Left lung (tissue), 10 donors: ENCODE measurements around the gene NOTCH1. TPM values are rescaled to one million over a fixed set of nuclear protein-coding genes. Genes with fewer than 3 reads are reported as not detected.
A peak's percentile ranks its signal among the peaks of the same experiment; 100 is the strongest.

Experiments used
- ATAC-seq: fragments of 200-7000 bp; cut with Tn5 transposase; one replicate; pipeline ENCODE4 v1.9.1; 2020; ENCODE audit warnings: moderate library complexity
- DNase-seq, 4 donors: peaks; one replicate each; pipeline ENCODE4 v3.0.0-alpha.2; 2013 to 2020
- H3K27ac ChIP-seq, 2 donors: fragments of 200-600 bp; sonication (generic) in 1 of 2; one replicate each; pipeline versions ENCODE4 v1.5.0 to v1.8.0; 2020 to 2021
- H3K27me3 ChIP-seq, 2 donors: fragments of 200-600 bp; sonication (generic) in 1 of 2; one replicate each; pipeline versions ENCODE4 v1.5.0 to v1.8.0; 2020 to 2021
- H3K36me3 ChIP-seq, 2 donors: fragments of 200-600 bp; sonication (generic) in 1 of 2; one replicate each; pipeline versions ENCODE4 v1.5.0 to v1.8.0; 2020 to 2021
- H3K4me1 ChIP-seq, 2 donors: fragments of 200-600 bp; one replicate each; pipeline ENCODE4 v1.8.0; 2021
- H3K4me3 ChIP-seq, 2 donors: fragments of 200-600 bp; sonication (generic) in 1 of 2; one replicate each; pipeline versions ENCODE4 v1.5.0 to v1.8.0; 2020 to 2021; ENCODE audit warnings: mild to moderate bottlenecking in 1 of 2
- H3K9me3 ChIP-seq, 2 donors: fragments of 200-600 bp; sonication (generic) in 1 of 2; one replicate each; pipeline versions ENCODE4 v1.5.0 to v1.8.0; 2020 to 2021
- CTCF ChIP-seq, 2 donors: fragments of 200-600 bp; sonication (generic) in 1 of 2; IDR thresholded peaks; one replicate each; pipeline versions ENCODE4 v1.5.0 to v1.8.0; 2021; ENCODE audit warnings: antibody characterized with exemption in 2 of 2
- intact Hi-C, 2 donors: fragments of 100-400 bp; cut with DNase I; formaldehyde crosslinking; loops; one replicate each; pipeline versions ENCODE4 v1.11.2 to v1.14.2; 2022
- polyA plus RNA-seq, 6 donors: library from polyadenylated mRNA; unstranded; fragments of 120-200 nt; gene quantifications; one replicate each; pipeline ENCODE4 v1.2.1, GENCODE V29; 2013; ENCODE audit not compliant: insufficient read length in 6 of 6
- total RNA-seq, 2 donors: library from RNA; stranded (reverse); fragmentation: NEBNext Ultra II Directional; extraction: Animal tissue kit (Norgen Biotek cat#: 25700); gene quantifications; one replicate each; pipeline ENCODE4 v1.2.1, GENCODE V29; 2021
- donor health status: DM: no; HTN: yes; CAD: no.
- donor health status: DM: no; HTN: no; CAD: no.

Gene NOTCH1
- total and polyA plus RNA-seq, 8 donors, result 21.7 to 102 (median 33.7) TPM

DNA sequence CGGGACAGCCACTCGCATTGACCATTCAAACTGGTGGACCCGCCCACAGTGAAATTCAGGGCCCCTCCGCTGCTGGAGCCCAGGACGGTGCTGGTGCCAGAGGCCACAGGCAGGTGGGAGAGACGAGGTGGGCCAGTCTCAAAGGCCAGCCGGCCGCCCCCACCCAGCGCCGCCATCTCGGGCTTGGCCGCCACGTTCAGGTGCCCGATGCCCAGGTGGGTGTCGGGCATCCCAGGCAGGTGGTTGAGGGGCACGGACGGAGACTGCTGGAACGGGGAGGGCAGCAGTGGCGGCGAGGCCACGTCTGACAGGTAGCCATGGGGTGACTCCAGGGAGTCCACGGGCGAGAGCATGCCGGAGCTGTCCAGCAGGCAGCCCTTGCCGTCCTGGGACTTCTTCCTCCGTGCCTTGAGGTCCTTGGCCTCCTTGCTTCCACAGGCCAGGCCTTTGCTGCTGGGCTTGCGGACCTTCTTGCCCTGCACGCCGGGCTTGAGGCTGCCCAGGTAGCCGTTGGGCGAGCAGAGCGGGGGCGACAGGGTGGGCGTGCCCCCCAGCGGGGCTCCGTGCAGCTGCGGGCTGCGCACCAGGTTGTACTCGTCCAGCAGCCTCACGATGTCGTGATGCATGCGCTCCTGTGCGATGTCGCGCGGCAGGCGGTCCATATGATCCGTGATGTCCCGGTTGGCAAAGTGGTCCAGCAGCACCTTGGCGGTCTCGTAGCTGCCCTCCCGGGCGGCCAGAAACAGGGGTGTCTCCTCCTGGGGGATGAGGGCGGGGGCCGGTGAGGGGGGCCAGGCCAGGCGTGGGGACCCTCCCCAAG lies 48.8 kb downstream of the NOTCH1 start:
- no peak overlapping the region for H3K4me3 ChIP-seq
- no peaks in the 10 kb centered on the region for H3K27me3 ChIP-seq
- no peak overlapping the region for H3K27ac ChIP-seq
- H3K9me3 ChIP-seq, result no peaks in the 10 kb centered on the region
- intact Hi-C loops, result no loop called here
- no peak for DNase-seq
- no peak for TF ChIP-seq CTCF (IDR thresholded peaks at IDR 0.05)
- H3K36me3 ChIP-seq, result peaks cover 0 to 83% of the 10 kb centered on the region in 2 donors
- ATAC-seq, result no peak
- H3K4me1 ChIP-seq, result no peaks in the 10 kb centered on the region

DNA sequence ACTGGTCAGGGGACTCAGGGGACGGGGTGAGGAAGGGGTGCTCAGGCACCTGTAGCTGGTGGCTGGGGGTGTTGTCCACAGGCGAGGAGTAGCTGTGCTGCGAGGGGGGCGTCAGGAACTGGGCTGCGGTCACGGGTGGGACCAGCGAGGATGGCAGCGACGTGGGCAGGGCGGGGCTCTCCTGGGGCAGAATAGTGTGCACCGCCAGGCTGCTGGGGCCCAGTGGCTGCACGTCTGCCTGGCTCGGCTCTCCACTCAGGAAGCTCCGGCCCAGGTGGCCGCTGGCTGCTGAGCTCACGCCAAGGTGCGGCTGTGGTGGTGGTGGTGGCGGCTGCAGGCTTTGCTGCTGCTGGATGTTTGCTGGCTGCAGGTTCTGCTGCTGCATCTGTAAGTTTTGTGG lies 49.7 kb downstream of the NOTCH1 start:
- H3K4me1 ChIP-seq, result no peaks in the 10 kb centered on the region
- no peak overlapping the region for H3K4me3 ChIP-seq
- intact Hi-C loops, result no loop called here
- no peaks in the 10 kb centered on the region for H3K27me3 ChIP-seq
- DNase-seq (no peak), ATAC-seq (peak; percentile 7)
- TF ChIP-seq CTCF (IDR thresholded peaks at IDR 0.05), result no peak
- H3K27ac ChIP-seq, result no peak overlapping the region
- peaks cover 0 to 75% of the 10 kb centered on the region in 2 donors for H3K36me3 ChIP-seq
- H3K9me3 ChIP-seq, result no peaks in the 10 kb centered on the region

DNA sequence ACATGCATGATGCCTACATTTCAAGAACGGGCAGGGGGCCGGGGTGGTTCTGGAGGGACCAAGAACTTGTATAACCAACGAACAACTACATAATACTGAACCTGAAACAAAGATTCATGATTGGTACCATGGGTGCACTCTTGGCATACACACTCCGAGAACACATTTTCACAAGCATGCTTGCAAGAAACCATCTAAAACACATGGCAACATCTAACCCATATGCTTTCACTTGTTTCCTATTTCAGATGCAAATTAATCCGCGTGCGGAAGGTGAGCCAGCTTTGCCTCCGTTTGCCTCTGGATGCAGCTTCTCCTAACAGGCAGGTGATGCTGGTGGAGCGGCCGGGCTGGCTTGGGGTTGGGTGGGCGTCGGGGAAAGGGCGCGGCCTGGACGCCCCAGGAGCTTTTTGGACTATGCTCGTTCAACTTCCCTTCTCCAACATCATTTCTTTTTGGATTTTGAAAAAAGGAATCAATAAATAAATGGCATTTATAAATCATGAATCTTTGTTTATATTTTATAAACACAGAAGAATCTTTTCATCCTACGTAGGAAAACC lies 50.5 kb downstream of the NOTCH1 start:
- H3K27me3 ChIP-seq, result no peaks in the 10 kb centered on the region
- no peak for TF ChIP-seq CTCF (IDR thresholded peaks at IDR 0.05)
- no peak overlapping the region for H3K4me3 ChIP-seq
- no peaks in the 10 kb centered on the region for H3K9me3 ChIP-seq
- H3K4me1 ChIP-seq, result no peaks in the 10 kb centered on the region
- ATAC-seq, result no peak
- no peak overlapping the region for H3K27ac ChIP-seq
- DNase-seq, result no peak
- H3K36me3 ChIP-seq, result peaks cover 0 to 67% of the 10 kb centered on the region in 2 donors
- intact Hi-C loops, result no loop called here

DNA sequence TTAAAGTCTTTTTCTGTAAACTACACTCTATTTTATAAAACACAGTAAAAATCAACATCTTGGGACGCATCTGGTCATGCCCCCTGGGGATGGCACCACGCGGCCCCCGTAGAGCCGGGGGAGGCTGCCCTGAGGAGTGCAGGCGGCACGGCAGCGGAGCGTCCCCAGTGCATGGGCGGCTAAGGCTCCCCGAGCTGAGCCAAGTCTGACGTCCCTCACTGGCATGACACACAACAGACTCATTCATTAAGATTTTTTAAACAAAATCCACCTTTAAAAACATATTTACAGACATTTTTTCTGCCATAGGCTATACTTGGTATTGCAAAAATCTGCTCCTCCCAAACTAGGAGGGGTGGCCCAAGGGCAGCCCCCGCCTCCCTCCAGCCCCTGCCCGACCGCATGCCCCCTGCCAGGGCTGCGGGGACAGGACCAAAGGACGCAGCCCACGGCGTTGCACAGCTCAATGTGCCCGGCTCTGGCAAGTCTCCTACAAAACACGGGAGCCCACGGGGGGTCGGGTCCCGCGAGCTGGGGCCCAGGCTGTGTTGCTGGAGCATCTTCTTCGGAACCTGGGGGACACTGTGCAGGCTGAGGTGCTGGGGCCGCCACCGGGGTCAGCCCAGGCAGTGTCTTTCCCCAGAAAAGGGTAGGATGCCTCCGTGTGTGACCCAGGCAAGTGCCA lies 51.2 kb downstream of the NOTCH1 start:
- H3K4me3 ChIP-seq, result no peak overlapping the region
- no peaks in the 10 kb centered on the region for H3K9me3 ChIP-seq
- intact Hi-C loops, result no loop called here
- H3K27ac ChIP-seq, result no peak overlapping the region
- no peak for ATAC-seq
- no peak for TF ChIP-seq CTCF (IDR thresholded peaks at IDR 0.05)
- DNase-seq, result no peak
- peaks cover 0 to 60% of the 10 kb centered on the region in 2 donors for H3K36me3 ChIP-seq
- no peaks in the 10 kb centered on the region for H3K27me3 ChIP-seq
- no peaks in the 10 kb centered on the region for H3K4me1 ChIP-seq

GRCh38 chr9:136494012-136494411 lies 51.8 kb downstream of the NOTCH1 start:
- Histone ChIP-seq H3K27me3 (no peaks in the 10 kb centered on the region), H3K9me3 (no peaks in the 10 kb centered on the region), H3K36me3 (peaks cover 0 to 53% of the 10 kb centered on the region in 2 donors), H3K4me1 (no peaks in the 10 kb centered on the region), H3K4me3 (no peak overlapping the region), H3K27ac (peak overlapping the region in 1 of 2 donors; percentile 28)
- TF ChIP-seq CTCF (IDR thresholded peaks at IDR 0.05), result no peak
- DNase-seq (no peak), ATAC-seq (no peak)
- intact Hi-C loops, result no loop called here
